Measurements from ENCODE around the gene ABCC4. TPM values are rescaled to one million over a fixed set of nuclear protein-coding genes. Genes with fewer than 3 reads are reported as not detected.

ABCC4 gene
- total and polyA plus RNA-seq, 9 of the 15 experiments (the other 6 are each of a cell fraction or from before 2014, with no cell fraction given), result 9.4 to 46.1 (median 25.4) TPM

DNA sequence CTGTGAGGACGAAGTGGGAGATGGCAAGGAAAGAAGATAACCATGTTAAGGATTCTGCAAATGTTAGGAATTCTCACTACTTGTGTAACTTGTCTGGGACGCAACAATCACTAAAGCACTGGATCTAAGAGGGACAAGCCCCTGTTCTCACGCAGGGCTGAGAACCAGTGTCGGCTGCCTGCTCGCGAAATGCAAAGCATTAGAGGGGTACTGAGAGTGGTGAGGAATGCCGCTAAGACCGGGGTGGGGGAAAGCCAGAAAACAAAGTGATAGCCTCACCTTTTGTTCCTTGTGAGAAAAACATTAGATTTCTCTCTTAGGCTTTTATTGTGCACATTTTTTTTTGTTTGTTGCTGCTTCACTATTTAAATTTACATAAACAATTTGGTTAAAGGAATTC lies 241.9 kb downstream of the ABCC4 start (continued):
- TF ChIP-seq CBFA2T3 (IDR thresholded peaks at IDR 0.05) (no peak), ZNF707 (CRISPR knock-in tag; conservative IDR thresholded peaks at IDR 0.05) (no peak), ZNF699 (CRISPR knock-in tag; IDR thresholded peaks at IDR 0.05; ENCODE audit: insufficient replicate concordance) (no peak), GTF2F1 (IDR thresholded peaks at IDR 0.05; ENCODE audit: low read depth, low read length) (no peak), ZNF316 (IDR thresholded peaks at IDR 0.05) (no peak)
- TF ChIP-seq, protein P1, sequence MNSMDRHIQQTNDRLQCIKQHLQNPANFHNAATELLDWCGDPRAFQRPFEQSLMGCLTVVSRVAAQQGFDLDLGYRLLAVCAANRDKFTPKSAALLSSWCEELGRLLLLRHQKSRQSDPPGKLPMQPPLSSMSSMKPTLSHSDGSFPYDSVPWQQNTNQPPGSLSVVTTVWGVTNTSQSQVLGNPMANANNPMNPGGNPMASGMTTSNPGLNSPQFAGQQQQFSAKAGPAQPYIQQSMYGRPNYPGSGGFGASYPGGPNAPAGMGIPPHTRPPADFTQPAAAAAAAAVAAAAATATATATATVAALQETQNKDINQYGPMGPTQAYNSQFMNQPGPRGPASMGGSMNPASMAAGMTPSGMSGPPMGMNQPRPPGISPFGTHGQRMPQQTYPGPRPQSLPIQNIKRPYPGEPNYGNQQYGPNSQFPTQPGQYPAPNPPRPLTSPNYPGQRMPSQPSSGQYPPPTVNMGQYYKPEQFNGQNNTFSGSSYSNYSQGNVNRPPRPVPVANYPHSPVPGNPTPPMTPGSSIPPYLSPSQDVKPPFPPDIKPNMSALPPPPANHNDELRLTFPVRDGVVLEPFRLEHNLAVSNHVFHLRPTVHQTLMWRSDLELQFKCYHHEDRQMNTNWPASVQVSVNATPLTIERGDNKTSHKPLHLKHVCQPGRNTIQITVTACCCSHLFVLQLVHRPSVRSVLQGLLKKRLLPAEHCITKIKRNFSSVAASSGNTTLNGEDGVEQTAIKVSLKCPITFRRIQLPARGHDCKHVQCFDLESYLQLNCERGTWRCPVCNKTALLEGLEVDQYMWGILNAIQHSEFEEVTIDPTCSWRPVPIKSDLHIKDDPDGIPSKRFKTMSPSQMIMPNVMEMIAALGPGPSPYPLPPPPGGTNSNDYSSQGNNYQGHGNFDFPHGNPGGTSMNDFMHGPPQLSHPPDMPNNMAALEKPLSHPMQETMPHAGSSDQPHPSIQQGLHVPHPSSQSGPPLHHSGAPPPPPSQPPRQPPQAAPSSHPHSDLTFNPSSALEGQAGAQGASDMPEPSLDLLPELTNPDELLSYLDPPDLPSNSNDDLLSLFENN (IDR thresholded peaks at IDR 0.05; ENCODE audit: low read depth in 2 of 2, low read length in 2 of 2), result no peak
- TF ChIP-seq, protein P2, sequence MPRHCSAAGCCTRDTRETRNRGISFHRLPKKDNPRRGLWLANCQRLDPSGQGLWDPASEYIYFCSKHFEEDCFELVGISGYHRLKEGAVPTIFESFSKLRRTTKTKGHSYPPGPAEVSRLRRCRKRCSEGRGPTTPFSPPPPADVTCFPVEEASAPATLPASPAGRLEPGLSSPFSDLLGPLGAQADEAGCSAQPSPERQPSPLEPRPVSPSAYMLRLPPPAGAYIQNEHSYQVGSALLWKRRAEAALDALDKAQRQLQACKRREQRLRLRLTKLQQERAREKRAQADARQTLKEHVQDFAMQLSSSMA (CRISPR knock-in tag; IDR thresholded peaks at IDR 0.05), result no peak

DNA sequence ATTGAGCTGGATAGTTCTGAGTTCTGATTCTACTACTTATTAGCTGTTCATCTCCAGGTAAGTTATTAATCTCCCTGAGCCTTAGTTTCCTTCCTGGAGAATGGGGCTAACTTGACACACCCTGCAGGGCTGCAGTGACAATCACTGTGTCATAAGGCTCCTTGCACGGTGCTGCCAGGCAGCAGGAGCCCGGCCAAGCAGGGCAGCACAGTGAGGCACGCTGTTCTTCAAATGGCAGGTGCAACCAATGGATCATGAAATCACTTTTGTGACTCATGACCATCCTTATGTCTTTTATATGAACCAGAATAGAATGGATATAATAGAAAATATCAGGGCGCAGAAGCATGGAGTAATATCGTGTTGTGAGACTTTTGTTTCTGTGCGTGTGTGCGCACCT lies 242.6 kb downstream of the ABCC4 start:
- in situ Hi-C loops (cut with MboI) (no loop called here), intact Hi-C loops (cut with micrococcal nuclease) (no loop called here)
- Histone ChIP-seq H3K4me2 (ENCODE audit: insufficient read depth, low read length) (no peak overlapping the region), H3K36me3 (ENCODE audit: control insufficient read depth, insufficient read depth, low read length) (peaks cover 30% of the 10 kb centered on the region; the same call in 2 of the 3 replicates), H3K4me1 (replicated peaks in 1 of 2; ENCODE audit: control insufficient read depth in 2 of 2, insufficient read depth in 2 of 2, low read length in 2 of 2) (no peaks in the 10 kb centered on the region), H3K9me3 (replicated peaks; ENCODE audit: control insufficient read depth, insufficient read depth, low read depth, low read length) (no peaks in the 10 kb centered on the region), H3K27me3 (ENCODE audit: control insufficient read depth in 2 of 2, insufficient read depth in 2 of 2, low read length in 2 of 2) (no peaks in the 10 kb centered on the region), H3K9ac (ENCODE audit: insufficient read depth in 1 of 2, low read depth in 2 of 2, low read length in 2 of 2) (no peak overlapping the region), H4K20me1 (replicated peaks; ENCODE audit: control insufficient read depth, insufficient read depth, low read length) (no peaks in the 10 kb centered on the region), H2AFZ (ENCODE audit: low read depth, low read length) (no peak overlapping the region), H3K79me2 (ENCODE audit: control insufficient read depth, insufficient read depth, low read length) (no peaks in the 10 kb centered on the region), H3K27ac (ENCODE audit: extremely low read depth, low read depth, low read length) (no peak overlapping the region), H3K4me3 (no peak overlapping the region), H3K9me1 (ENCODE audit: control insufficient read depth, insufficient read depth, low read length) (no peaks in the 10 kb centered on the region)
- FAIRE-seq, result no peak
- TF ChIP-seq, protein P1 (IDR thresholded peaks at IDR 0.05; ENCODE audit: low read depth in 2 of 2, low read length in 2 of 2), result no peak
- TF ChIP-seq SMARCA4 (IDR thresholded peaks at IDR 0.05) (no peak), HEY1 (CRISPR knock-in tag; IDR thresholded peaks at IDR 0.05; ENCODE audit: borderline replicate concordance) (no peak), CHD4 (IDR thresholded peaks at IDR 0.05; ENCODE audit: insufficient read depth, insufficient replicate concordance, low read depth, low read length, poor library complexity, severe bottlenecking) (no peak), ZC3H8 (IDR thresholded peaks at IDR 0.05) (no peak)
- POLR2A ChIA-PET, result no interaction called here
- WGBS (ENCODE audit: insufficient coverage, low coverage, missing lambda C conversion rate), result 71% methylated on average over 7 of the region's 7 CpGs
- CTCF ChIA-PET (ENCODE audit: low intra/inter-chr PET ratio), result no interaction called here
- no TSS peak for BruUV-seq (replicated peaks)
- DNase-seq (ENCODE audit: extremely low read depth in 1 of 4, low spot score in 3 of 4), result no peak
- ATAC-seq, result no peak

Data from K562 (cell line).